HepG2 (cell line): ENCODE measurements around the gene ALK.

Experiments
- CENPX ChIP-seq: sonication (generic); formaldehyde crosslinking; IDR thresholded peaks from 2 replicates; pipeline ENCODE4 v1.9.0; 2021; ENCODE audit warnings: mild to moderate bottlenecking, missing genetic modification reagents, moderate library complexity
- SP4 ChIP-seq: sonication (generic); formaldehyde crosslinking; IDR thresholded peaks from 2 replicates; pipeline ENCODE4 v1.8.1; 2023; ENCODE audit warnings: mild to moderate bottlenecking, missing genetic modification reagents
- ZBTB1 ChIP-seq: sonication (generic); formaldehyde crosslinking; IDR thresholded peaks from 2 replicates; pipeline ENCODE4 v1.4.0; 2020; ENCODE audit warnings: missing genetic modification reagents, borderline replicate concordance
- ZMYM4 ChIP-seq: sonication (generic); formaldehyde crosslinking; IDR thresholded peaks from 2 replicates; pipeline ENCODE4 v1.8.1; 2023; ENCODE audit warnings: mild to moderate bottlenecking, missing genetic modification reagents
- TF ChIP-seq, protein P1 (sequence below): sonication (generic); formaldehyde crosslinking; IDR thresholded peaks from 2 replicates; pipeline ENCODE4 v1.4.0; 2020; ENCODE audit warnings: missing genetic modification reagents
- TF ChIP-seq, protein P2 (sequence below): sonication (generic); formaldehyde crosslinking; IDR thresholded peaks from 2 replicates; pipeline ENCODE4 v1.4.0; 2020; ENCODE audit warnings: missing genetic modification reagents

DNA sequence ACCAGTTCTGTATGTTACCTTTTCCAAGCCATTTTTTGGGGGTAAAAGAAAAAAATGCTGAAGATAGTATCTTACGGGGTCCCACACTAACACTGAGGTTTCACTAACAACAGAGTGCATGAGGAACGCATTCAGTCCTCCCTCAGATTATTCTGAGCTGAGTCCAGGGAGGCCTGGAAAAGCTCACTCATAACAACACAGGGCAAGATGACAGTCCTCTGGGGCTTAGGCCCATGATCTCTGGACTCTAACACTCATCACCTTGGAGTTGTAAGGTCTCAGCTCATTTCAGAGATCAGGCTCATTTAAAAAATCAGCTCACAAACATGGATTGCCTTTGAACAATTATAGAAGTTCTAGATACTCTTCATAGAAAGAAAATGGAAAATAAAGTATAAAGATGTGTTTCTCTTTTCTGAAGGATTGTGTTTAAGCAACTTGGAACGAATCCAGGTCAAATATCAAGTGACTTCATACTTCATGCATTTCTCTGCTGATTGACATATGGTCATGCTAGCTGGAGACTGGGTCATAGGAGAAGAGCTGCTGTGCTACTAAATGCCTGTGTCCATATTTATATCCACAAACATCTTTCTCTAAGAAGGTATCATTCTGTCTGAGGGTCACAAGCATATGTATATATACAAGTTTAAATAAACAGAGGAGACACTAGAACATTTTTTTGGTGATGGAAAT, 265.8 kb downstream of the ALK start:
- TF ChIP-seq ZMYM4 (CRISPR knock-in tag) (no peak), ZBTB1 (CRISPR knock-in tag) (no peak), CENPX (CRISPR knock-in tag) (no peak), SP4 (CRISPR knock-in tag) (no peak)
- TF ChIP-seq, protein P1, sequence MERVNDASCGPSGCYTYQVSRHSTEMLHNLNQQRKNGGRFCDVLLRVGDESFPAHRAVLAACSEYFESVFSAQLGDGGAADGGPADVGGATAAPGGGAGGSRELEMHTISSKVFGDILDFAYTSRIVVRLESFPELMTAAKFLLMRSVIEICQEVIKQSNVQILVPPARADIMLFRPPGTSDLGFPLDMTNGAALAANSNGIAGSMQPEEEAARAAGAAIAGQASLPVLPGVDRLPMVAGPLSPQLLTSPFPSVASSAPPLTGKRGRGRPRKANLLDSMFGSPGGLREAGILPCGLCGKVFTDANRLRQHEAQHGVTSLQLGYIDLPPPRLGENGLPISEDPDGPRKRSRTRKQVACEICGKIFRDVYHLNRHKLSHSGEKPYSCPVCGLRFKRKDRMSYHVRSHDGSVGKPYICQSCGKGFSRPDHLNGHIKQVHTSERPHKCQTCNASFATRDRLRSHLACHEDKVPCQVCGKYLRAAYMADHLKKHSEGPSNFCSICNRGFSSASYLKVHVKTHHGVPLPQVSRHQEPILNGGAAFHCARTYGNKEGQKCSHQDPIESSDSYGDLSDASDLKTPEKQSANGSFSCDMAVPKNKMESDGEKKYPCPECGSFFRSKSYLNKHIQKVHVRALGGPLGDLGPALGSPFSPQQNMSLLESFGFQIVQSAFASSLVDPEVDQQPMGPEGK: no peak
- TF ChIP-seq, protein P2, sequence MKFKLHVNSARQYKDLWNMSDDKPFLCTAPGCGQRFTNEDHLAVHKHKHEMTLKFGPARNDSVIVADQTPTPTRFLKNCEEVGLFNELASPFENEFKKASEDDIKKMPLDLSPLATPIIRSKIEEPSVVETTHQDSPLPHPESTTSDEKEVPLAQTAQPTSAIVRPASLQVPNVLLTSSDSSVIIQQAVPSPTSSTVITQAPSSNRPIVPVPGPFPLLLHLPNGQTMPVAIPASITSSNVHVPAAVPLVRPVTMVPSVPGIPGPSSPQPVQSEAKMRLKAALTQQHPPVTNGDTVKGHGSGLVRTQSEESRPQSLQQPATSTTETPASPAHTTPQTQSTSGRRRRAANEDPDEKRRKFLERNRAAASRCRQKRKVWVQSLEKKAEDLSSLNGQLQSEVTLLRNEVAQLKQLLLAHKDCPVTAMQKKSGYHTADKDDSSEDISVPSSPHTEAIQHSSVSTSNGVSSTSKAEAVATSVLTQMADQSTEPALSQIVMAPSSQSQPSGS (CRISPR knock-in tag): no peak
